Esophagus mucosa (tissue), 1 donor: ENCODE data around the gene WIPI1. TPM values are rescaled to one million over a fixed set of nuclear protein-coding genes. Genes with fewer than 3 reads are reported as not detected.
"Not testable (repeated sequence)": the region's sequence is repeated elsewhere in the genome, so short reads cannot be mapped to it uniquely, and the experiment has no call there.

Source experiments
- ATAC-seq: fragments of 200-7000 bp; cut with Tn5 transposase; one replicate; pipeline ENCODE4 v1.9.1; 2020
- total RNA-seq: library from RNA; stranded (reverse); gene quantifications from one replicate; pipeline ENCODE4 v1.2.4, GENCODE V29; 2023
- donor health status: DM: yes; HTN: yes; CAD: no.

The WIPI1 gene
- total RNA-seq, 1 donor from 2014 or later = 13.3 TPM

- peak; percentile 35 for ATAC-seq
Observed at GRCh38 chr17:68383443-68384321, 73.6 kb downstream of the WIPI1 start.

DNA sequence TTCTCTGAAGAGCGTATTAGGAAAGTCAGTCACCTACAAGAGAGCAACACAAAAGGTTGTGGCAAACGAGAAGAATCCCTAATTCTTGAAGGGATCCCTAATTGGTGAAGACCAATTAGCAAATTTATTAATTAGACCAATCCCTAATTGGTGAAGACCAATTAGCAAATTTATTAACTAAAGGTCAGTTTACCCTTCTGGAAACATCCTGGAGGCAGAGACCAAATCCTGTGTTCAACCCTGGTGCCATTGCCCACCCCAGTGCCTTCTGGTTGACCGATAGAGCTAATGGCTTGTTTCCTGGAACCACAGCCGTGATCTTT is 74.2 kb downstream of the WIPI1 start:
- ATAC-seq = no peak

GRCh38 chr17:68382582-68383085 is 74.7 kb downstream of the WIPI1 start:
- ATAC-seq = no peak

DNA sequence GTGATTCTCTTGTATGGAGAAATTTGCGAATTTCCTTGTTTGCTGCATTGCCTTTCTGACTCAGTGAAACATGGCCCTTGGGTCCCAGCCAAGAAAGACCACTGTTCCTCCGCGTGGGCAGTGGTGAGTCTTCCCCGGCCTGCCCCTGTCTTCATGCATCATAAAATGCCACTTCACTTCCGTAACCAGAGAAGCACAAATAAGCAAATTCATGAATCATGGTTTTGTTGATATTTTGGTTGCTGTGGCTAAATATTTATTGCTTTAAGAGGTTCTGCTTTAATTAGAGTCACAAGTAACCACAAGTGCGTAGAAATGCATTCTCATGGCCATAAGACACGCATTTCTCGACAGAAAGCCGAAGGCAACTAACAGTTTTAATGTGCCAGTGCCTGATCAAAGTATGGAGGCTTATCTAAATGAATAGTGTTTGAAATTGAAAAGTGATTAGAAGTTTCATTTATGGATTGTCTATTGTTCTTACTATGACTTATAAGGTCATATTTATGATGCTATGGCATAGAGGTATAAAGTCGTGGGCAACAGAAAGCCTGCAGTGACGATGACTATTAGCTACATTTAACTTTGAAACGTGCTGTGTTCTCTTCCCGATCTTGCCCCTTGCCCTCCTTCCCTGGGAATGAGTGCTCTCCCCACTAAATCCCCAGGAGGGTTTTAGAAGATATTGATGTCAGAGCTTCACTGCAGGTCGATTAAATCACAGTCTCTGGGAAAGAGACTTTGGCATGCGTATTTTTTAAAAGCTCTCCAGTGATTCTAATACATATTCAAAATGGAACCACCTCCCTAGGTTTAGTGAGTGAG is 76.0 kb downstream of the WIPI1 start:
- ATAC-seq = no peak

- no peak for ATAC-seq
Observed at GRCh38 chr17:68379692-68380677, 77.3 kb downstream of the WIPI1 start.

- no peak for ATAC-seq
Observed at GRCh38 chr17:68379177-68379510, 78.2 kb downstream of the WIPI1 start.

- ATAC-seq = peak; percentile 74
Observed at GRCh38 chr17:68378268-68379176, 78.8 kb downstream of the WIPI1 start.

GRCh38 chr17:68377771-68378267 is 79.5 kb downstream of the WIPI1 start:
- ATAC-seq = no peak

DNA sequence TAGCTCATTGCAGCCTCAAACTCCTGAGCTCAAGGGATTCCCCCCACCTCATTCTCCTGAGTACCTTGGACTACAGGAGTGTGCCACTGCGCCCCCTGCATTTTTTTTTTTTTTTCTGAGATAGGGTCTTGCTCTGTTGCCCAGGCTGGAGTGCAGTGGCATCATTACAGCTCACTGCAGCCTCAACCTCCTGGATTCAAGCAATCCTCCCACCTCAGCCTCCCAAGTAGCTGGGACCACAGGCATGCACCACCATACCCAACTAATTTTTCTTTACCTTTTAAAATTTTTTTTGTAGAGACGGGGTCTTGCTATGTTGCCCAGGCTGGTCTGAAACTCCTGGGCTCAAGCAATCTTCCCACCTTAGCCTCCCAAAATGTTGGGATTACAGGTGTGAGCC is 81.1 kb downstream of the WIPI1 start:
- not testable (repeated sequence) for ATAC-seq

GRCh38 chr17:68375566-68375965 is 81.7 kb downstream of the WIPI1 start:
- no peak for ATAC-seq

Other genes with a start within 250 kb of the WIPI1 start
- gene AMZ2, start 209.5 kb downstream of the WIPI1 start, total RNA-seq = 60.5 TPM
- gene SLC16A6, start 166.4 kb downstream of the WIPI1 start, total RNA-seq = 14.4 TPM
- gene ARSG, start 166.0 kb downstream of the WIPI1 start, total RNA-seq = 6.8 TPM
- gene PRKAR1A, start 54.9 kb upstream of the WIPI1 start, total RNA-seq = 149 TPM
- 13.6 TPM for gene FAM20A, start 143.9 kb upstream of the WIPI1 start, total RNA-seq